ENCODE results near the gene ADGRG3.

ADGRG3 gene

DNA sequence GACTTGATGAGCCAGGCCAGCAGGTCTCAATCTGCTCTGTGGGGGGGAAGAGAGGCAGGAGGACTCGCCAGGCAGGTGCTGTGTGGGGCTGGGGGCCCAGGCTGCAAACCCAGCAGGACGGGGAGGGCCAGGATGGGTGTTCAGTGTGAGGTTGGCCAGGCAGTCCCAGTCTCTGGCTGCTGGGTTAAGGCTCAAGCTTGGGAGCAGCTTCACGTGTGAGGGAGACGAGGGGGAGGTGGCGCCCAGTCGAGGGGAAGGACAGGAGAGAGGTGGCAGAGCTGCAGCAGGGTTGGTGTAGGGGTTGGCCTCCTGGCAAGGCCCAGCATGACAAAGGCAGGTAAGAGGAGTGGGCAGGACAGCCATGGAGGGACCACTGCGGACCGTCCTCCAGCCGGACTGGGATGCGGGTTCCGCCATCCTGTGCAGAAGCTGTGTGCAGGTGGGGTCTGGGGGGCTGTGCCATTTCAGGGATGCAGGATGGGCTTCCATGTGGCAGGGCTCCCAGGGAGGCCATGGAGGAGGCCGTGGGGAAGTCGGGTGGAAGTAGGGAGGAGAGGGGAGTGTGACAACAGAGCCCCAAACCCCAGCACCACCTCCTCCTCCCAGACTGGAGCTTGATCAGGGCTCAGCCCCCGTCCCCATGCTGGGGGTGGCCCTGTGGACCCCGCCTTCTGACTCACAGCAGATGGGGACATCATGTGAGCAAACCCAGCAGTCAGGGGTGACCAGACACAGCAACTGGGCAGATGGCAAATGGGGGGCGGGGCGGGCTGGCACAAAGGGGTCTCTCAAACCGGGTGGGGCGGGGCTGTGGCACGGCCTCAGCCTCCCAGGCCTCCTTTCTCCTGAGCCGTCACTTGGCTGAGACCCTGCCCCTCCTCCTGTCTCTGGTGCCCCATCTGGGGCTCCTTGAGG lies 36.9 kb upstream of the ADGRG3 start:
- H2BK12ac ChIP-seq (ENCODE audit: low read length in 2 of 2) = peak overlapping the region in 1 of 2 experiments; percentile 31
- peaks cover 85% of the 10 kb centered on the region for H3K4me1 ChIP-seq (ENCODE audit: control insufficient read depth, insufficient read depth, low read depth, low read length)
- no peak overlapping the region for H3K23ac ChIP-seq (ENCODE audit: low read length in 2 of 2)
- H3K4me2 ChIP-seq (ENCODE audit: low read length, poor library complexity, severe bottlenecking) = peak overlapping the region; percentile 30
- peak overlapping the region; percentile 8 for H4K91ac ChIP-seq (ENCODE audit: low read length)
- no peaks in the 10 kb centered on the region for H3K27me3 ChIP-seq (ENCODE audit: control insufficient read depth in 1 of 2, insufficient read depth in 1 of 2, low read length in 2 of 2)
- H3K27ac ChIP-seq (ENCODE audit: low read length, poor library complexity, severe bottlenecking) = no peak overlapping the region
- no peak overlapping the region for H2AFZ ChIP-seq (ENCODE audit: low read depth, low read length)
- peak overlapping the region; percentile 19 for H2AK5ac ChIP-seq (ENCODE audit: low read length, severe bottlenecking)
- H3K9me3 ChIP-seq (ENCODE audit: control insufficient read depth, low read length) = no peaks in the 10 kb centered on the region
- H3K9ac ChIP-seq (ENCODE audit: low read length) = no peak overlapping the region
- no peak overlapping the region for H2BK5ac ChIP-seq (ENCODE audit: low read depth, low read length, poor library complexity, severe bottlenecking)
- 85% methylated on average over 18 of the region's 21 CpGs for WGBS
- peaks cover 13% of the 10 kb centered on the region for H3K79me1 ChIP-seq (replicated peaks; ENCODE audit: low read length, poor library complexity, severe bottlenecking)
- H3K36me3 ChIP-seq (ENCODE audit: control insufficient read depth in 1 of 2, insufficient read depth in 2 of 2, low read depth in 1 of 2, low read length in 2 of 2) = peaks cover 0 to 20% of the 10 kb centered on the region in 2 experiments
- no peak overlapping the region for H3K4ac ChIP-seq (ENCODE audit: low read depth in 1 of 2, low read length in 2 of 2)
- H2BK15ac ChIP-seq (ENCODE audit: low read depth, poor library complexity, severe bottlenecking) = no peak overlapping the region
- no peak overlapping the region for H3K14ac ChIP-seq (ENCODE audit: low read length in 2 of 2)
- H2BK120ac ChIP-seq (ENCODE audit: low read depth, low read length) = no peak overlapping the region
- no peak for DNase-seq
- H3K4me3 ChIP-seq (ENCODE audit: insufficient read depth in 1 of 2, low read depth in 1 of 2, low read length in 2 of 2) = peak overlapping the region in 1 of 2 experiments; percentile 28
- peak overlapping the region; percentile 27 for H4K8ac ChIP-seq (ENCODE audit: low read length)
- H3K18ac ChIP-seq (ENCODE audit: low read depth in 1 of 2, low read length in 2 of 2) = peak overlapping the region in 1 of 2 experiments; percentile 14

GRCh38 chr16:57632568-57632967 lies 35.5 kb upstream of the ADGRG3 start:
- DNase-seq = no peak
- Histone ChIP-seq H3K9me3 (ENCODE audit: control insufficient read depth, low read length) (no peaks in the 10 kb centered on the region), H2AK5ac (ENCODE audit: low read length, severe bottlenecking) (no peak overlapping the region), H4K91ac (ENCODE audit: low read length) (no peak overlapping the region), H3K27ac (ENCODE audit: low read length, poor library complexity, severe bottlenecking) (no peak overlapping the region), H3K79me1 (replicated peaks; ENCODE audit: low read length, poor library complexity, severe bottlenecking) (peaks cover 25% of the 10 kb centered on the region), H3K9ac (ENCODE audit: low read length) (no peak overlapping the region), H2BK5ac (ENCODE audit: low read depth, low read length, poor library complexity, severe bottlenecking) (no peak overlapping the region), H4K8ac (ENCODE audit: low read length) (no peak overlapping the region), H3K14ac (ENCODE audit: low read length in 2 of 2) (no peak overlapping the region), H3K36me3 (ENCODE audit: control insufficient read depth in 1 of 2, insufficient read depth in 2 of 2, low read depth in 1 of 2, low read length in 2 of 2) (peaks cover 0 to 30% of the 10 kb centered on the region in 2 experiments), H3K27me3 (ENCODE audit: control insufficient read depth in 1 of 2, insufficient read depth in 1 of 2, low read length in 2 of 2) (no peaks in the 10 kb centered on the region), H3K4me1 (ENCODE audit: control insufficient read depth, insufficient read depth, low read depth, low read length) (peaks cover 80% of the 10 kb centered on the region), H3K4me3 (ENCODE audit: insufficient read depth in 1 of 2, low read depth in 1 of 2, low read length in 2 of 2) (no peak overlapping the region), H2BK12ac (ENCODE audit: low read length in 2 of 2) (no peak overlapping the region), H2AFZ (ENCODE audit: low read depth, low read length) (no peak overlapping the region), H3K18ac (ENCODE audit: low read depth in 1 of 2, low read length in 2 of 2) (no peak overlapping the region), H2BK15ac (ENCODE audit: low read depth, poor library complexity, severe bottlenecking) (no peak overlapping the region), H3K4ac (ENCODE audit: low read depth in 1 of 2, low read length in 2 of 2) (no peak overlapping the region), H3K4me2 (ENCODE audit: low read length, poor library complexity, severe bottlenecking) (no peak overlapping the region), H2BK120ac (ENCODE audit: low read depth, low read length) (no peak overlapping the region), H3K23ac (ENCODE audit: low read length in 2 of 2) (no peak overlapping the region)
- 93% methylated on average over 15 of the region's 15 CpGs for WGBS

- Histone ChIP-seq H3K9ac (ENCODE audit: low read length) (no peak overlapping the region), H3K27ac (ENCODE audit: low read length, poor library complexity, severe bottlenecking) (no peak overlapping the region), H2AFZ (ENCODE audit: low read depth, low read length) (no peak overlapping the region), H3K4me2 (ENCODE audit: low read length, poor library complexity, severe bottlenecking) (no peak overlapping the region), H3K18ac (ENCODE audit: low read depth in 1 of 2, low read length in 2 of 2) (no peak overlapping the region), H4K8ac (ENCODE audit: low read length) (no peak overlapping the region), H4K91ac (ENCODE audit: low read length) (no peak overlapping the region), H3K36me3 (ENCODE audit: control insufficient read depth in 1 of 2, insufficient read depth in 2 of 2, low read depth in 1 of 2, low read length in 2 of 2) (peaks cover 0 to 32% of the 10 kb centered on the region in 2 experiments), H3K14ac (ENCODE audit: low read length in 2 of 2) (no peak overlapping the region), H3K9me3 (ENCODE audit: control insufficient read depth, low read length) (no peaks in the 10 kb centered on the region), H3K79me1 (replicated peaks; ENCODE audit: low read length, poor library complexity, severe bottlenecking) (peaks cover 30% of the 10 kb centered on the region), H3K4me1 (ENCODE audit: control insufficient read depth, insufficient read depth, low read depth, low read length) (peaks cover 74% of the 10 kb centered on the region), H3K4me3 (ENCODE audit: insufficient read depth in 1 of 2, low read depth in 1 of 2, low read length in 2 of 2) (no peak overlapping the region), H3K27me3 (ENCODE audit: control insufficient read depth in 1 of 2, insufficient read depth in 1 of 2, low read length in 2 of 2) (no peaks in the 10 kb centered on the region), H2BK120ac (ENCODE audit: low read depth, low read length) (no peak overlapping the region), H2BK5ac (ENCODE audit: low read depth, low read length, poor library complexity, severe bottlenecking) (no peak overlapping the region), H2AK5ac (ENCODE audit: low read length, severe bottlenecking) (peak overlapping the region; percentile 11), H2BK15ac (ENCODE audit: low read depth, poor library complexity, severe bottlenecking) (no peak overlapping the region), H3K23ac (ENCODE audit: low read length in 2 of 2) (no peak overlapping the region), H2BK12ac (ENCODE audit: low read length in 2 of 2) (peak overlapping the region in 1 of 2 experiments; percentile 4), H3K4ac (ENCODE audit: low read depth in 1 of 2, low read length in 2 of 2) (no peak overlapping the region)
- WGBS = 92% methylated on average over 11 of the region's 11 CpGs
- no peak for DNase-seq
Observed at GRCh38 chr16:57633383-57634064, 34.6 kb upstream of the ADGRG3 start.

GRCh38 chr16:57634171-57634570 lies 33.9 kb upstream of the ADGRG3 start:
- H3K27me3 ChIP-seq (ENCODE audit: control insufficient read depth in 1 of 2, insufficient read depth in 1 of 2, low read length in 2 of 2) = no peaks in the 10 kb centered on the region
- H2AK5ac ChIP-seq (ENCODE audit: low read length, severe bottlenecking) = peak overlapping the region; percentile 11
- H3K9ac ChIP-seq (ENCODE audit: low read length) = no peak overlapping the region
- H2BK120ac ChIP-seq (ENCODE audit: low read depth, low read length) = no peak overlapping the region
- no peak overlapping the region for H2BK15ac ChIP-seq (ENCODE audit: low read depth, poor library complexity, severe bottlenecking)
- H4K8ac ChIP-seq (ENCODE audit: low read length) = no peak overlapping the region
- H3K36me3 ChIP-seq (ENCODE audit: control insufficient read depth in 1 of 2, insufficient read depth in 2 of 2, low read depth in 1 of 2, low read length in 2 of 2) = peaks cover 0 to 33% of the 10 kb centered on the region in 2 experiments
- H2AFZ ChIP-seq (ENCODE audit: low read depth, low read length) = no peak overlapping the region
- WGBS = 26% methylated on average over 4 of the region's 4 CpGs
- no peak overlapping the region for H4K91ac ChIP-seq (ENCODE audit: low read length)
- peaks cover 29% of the 10 kb centered on the region for H3K79me1 ChIP-seq (replicated peaks; ENCODE audit: low read length, poor library complexity, severe bottlenecking)
- H3K27ac ChIP-seq (ENCODE audit: low read length, poor library complexity, severe bottlenecking) = no peak overlapping the region
- H2BK5ac ChIP-seq (ENCODE audit: low read depth, low read length, poor library complexity, severe bottlenecking) = no peak overlapping the region
- peak overlapping the region in 1 of 2 experiments; percentile 15 for H2BK12ac ChIP-seq (ENCODE audit: low read length in 2 of 2)
- H3K14ac ChIP-seq (ENCODE audit: low read length in 2 of 2) = no peak overlapping the region
- peaks cover 69% of the 10 kb centered on the region for H3K4me1 ChIP-seq (ENCODE audit: control insufficient read depth, insufficient read depth, low read depth, low read length)
- peak; percentile 29 for DNase-seq
- H3K23ac ChIP-seq (ENCODE audit: low read length in 2 of 2) = no peak overlapping the region
- no peak overlapping the region for H3K4ac ChIP-seq (ENCODE audit: low read depth in 1 of 2, low read length in 2 of 2)
- no peaks in the 10 kb centered on the region for H3K9me3 ChIP-seq (ENCODE audit: control insufficient read depth, low read length)
- no peak overlapping the region for H3K4me3 ChIP-seq (ENCODE audit: insufficient read depth in 1 of 2, low read depth in 1 of 2, low read length in 2 of 2)
- H3K4me2 ChIP-seq (ENCODE audit: low read length, poor library complexity, severe bottlenecking) = no peak overlapping the region
- no peak overlapping the region for H3K18ac ChIP-seq (ENCODE audit: low read depth in 1 of 2, low read length in 2 of 2)
